HG02981 (cell line): ENCODE results near the gene KDM4C.
"Not testable (repeated sequence)": the region's sequence is repeated elsewhere in the genome, so short reads cannot be mapped to it uniquely, and the experiment has no call there.

ENCODE experiments used
- ATAC-seq: cut with Tn5 transposase; IDR thresholded peaks from one replicate; pipeline ENCODE4 v1.9.1; 2021; ENCODE audit warnings: mild to moderate bottlenecking, moderate library complexity; ENCODE audit not compliant: unreplicated experiment

KDM4C gene

GRCh38 chr9:6757456-6758247 lies at the start of gene KDM4C:
KDM4C (plus strand) TSS chr9:6757973; CDS start chr9:6792989, 35,016 bp downstream.
- peak; percentile 74 for ATAC-seq

- no peak for ATAC-seq
These were observed 49.0 kb upstream of the KDM4C start for GRCh38 chr9:6708732-6709131.

GRCh38 chr9:6711403-6711802 lies 46.4 kb upstream of the KDM4C start:
- no peak for ATAC-seq

- no peak for ATAC-seq
These were observed 45.7 kb upstream of the KDM4C start for GRCh38 chr9:6712041-6712440.

GRCh38 chr9:6714176-6714575 lies 43.6 kb upstream of the KDM4C start:
- no peak for ATAC-seq

GRCh38 chr9:6715153-6715754 lies 42.5 kb upstream of the KDM4C start:
- ATAC-seq = not testable (repeated sequence)

- peak; percentile 92 for ATAC-seq
These were observed 41.8 kb upstream of the KDM4C start for GRCh38 chr9:6715755-6716643.

GRCh38 chr9:6716766-6717165 lies 41.0 kb upstream of the KDM4C start:
- ATAC-seq = no peak

GRCh38 chr9:6723881-6724420 lies 33.8 kb upstream of the KDM4C start:
- no peak for ATAC-seq

GRCh38 chr9:6733257-6733656 lies 24.5 kb upstream of the KDM4C start:
- ATAC-seq = no peak

- ATAC-seq = no peak
These were observed 23.9 kb upstream of the KDM4C start for GRCh38 chr9:6733831-6734230.

- no peak for ATAC-seq
These were observed 22.4 kb upstream of the KDM4C start for GRCh38 chr9:6735422-6735821.

- ATAC-seq = no peak
These were observed 18.6 kb upstream of the KDM4C start for GRCh38 chr9:6739218-6739617.

- ATAC-seq = not testable (repeated sequence)
These were observed 8.9 kb upstream of the KDM4C start for GRCh38 chr9:6748861-6749260.

- ATAC-seq = not testable (repeated sequence)
These were observed 2.9 kb upstream of the KDM4C start for GRCh38 chr9:6754861-6755260.

- ATAC-seq = peak; percentile 29
These were observed 679 bp upstream of the KDM4C start for GRCh38 chr9:6757132-6757455.

GRCh38 chr9:6758248-6758497 lies 400 bp downstream of the KDM4C start:
- ATAC-seq = peak; percentile 5

GRCh38 chr9:6758498-6759184 lies 868 bp downstream of the KDM4C start:
- peak; percentile 23 for ATAC-seq

GRCh38 chr9:6759185-6759977 lies 1.6 kb downstream of the KDM4C start:
- ATAC-seq = peak; percentile 14

- no peak for ATAC-seq
These were observed 3.5 kb downstream of the KDM4C start for GRCh38 chr9:6761306-6761705.
